Left lobe of liver (tissue), 2 donors: Measurements from ENCODE around the gene LIMS1. TPM values are rescaled to one million over a fixed set of nuclear protein-coding genes. Genes with fewer than 3 reads are reported as not detected.
"Not testable (repeated sequence)": the region's sequence is repeated elsewhere in the genome, so short reads cannot be mapped to it uniquely, and the experiment has no call there.

ENCODE experiments used
- ATAC-seq: fragments of 200-7000 bp; cut with Tn5 transposase; one replicate; pipeline ENCODE4 v1.9.1; 2020; ENCODE audit warnings: mild to moderate bottlenecking, moderate library complexity
- DNase-seq: peaks from one replicate; pipeline ENCODE4 v3.0.0-alpha.2; 2020; ENCODE audit warnings: low spot score
- total RNA-seq: library from RNA; stranded (reverse); gene quantifications from one replicate; pipeline ENCODE4 v1.2.1, GENCODE V29; 2021
- donor health status: DM: no; HTN: no; CAD: no; lungs with moderate emphysema.
- donor health status: DM: no; HTN: yes; CAD: no.

The LIMS1 gene
- 18.1 TPM for total RNA-seq

- DNase-seq (peak; percentile 91), ATAC-seq (peak; percentile 93)
Measured at GRCh38 chr2:108533832-108534583, at the start of gene LIMS1. Gene LIMS1 (plus strand): TSS chr2:108534470. CDS start chr2:108534563, 93 bp downstream.

- DNase-seq (no peak), ATAC-seq (no peak)
Measured at GRCh38 chr2:108485253-108485652, 49.0 kb upstream of the LIMS1 start.

DNA sequence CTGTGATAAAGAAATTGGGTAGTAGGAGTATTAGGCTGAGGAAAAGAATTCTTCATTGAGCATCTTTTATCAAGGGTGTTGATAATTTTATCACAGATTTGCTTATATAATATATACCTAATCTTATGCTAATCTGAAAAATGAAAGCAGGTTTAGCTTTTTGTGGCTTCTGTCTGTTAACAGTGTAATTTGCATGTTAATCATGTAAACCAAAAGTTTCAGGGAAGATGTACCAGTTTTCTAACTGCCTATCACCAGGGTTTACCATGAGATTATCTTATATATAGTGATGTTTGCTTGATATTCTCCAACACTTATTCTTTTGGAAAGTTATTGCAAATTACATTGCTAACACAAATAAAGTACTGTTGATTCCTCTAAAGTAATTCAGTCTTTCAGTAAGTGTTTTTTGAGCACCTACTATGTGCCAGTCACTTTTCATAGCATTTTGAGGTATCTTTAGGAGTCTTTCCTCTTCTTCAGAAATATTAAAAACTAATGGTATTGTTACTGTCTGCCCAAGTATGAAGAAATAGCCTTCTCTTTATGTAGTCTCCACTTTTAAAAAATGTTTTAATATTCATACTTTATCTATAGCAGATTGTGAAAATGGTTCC lies 43.7 kb upstream of the LIMS1 start:
- ATAC-seq (no peak), DNase-seq (no peak)

DNA sequence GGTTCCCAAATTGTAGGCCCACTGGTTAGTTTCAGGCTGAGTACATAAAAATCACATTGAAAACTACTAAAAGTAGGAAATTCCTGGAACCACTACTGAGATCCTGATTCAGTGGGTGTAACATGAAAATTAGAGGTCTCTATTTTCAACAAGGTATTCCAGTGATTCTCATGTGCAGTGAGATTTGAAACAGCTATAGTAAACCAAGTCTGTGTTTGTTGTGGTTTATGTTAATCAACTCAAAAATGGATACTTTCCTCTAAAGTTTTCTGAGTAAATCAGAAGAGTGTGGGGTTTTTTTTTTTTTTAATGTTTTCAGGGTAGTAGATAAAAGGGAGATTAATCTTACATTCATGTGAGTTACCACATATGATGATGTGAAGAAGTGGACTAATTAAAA lies 42.4 kb upstream of the LIMS1 start:
- ATAC-seq (no peak), DNase-seq (no peak)

GRCh38 chr2:108492364-108492763 lies 41.9 kb upstream of the LIMS1 start:
- no peak for DNase-seq
- ATAC-seq: no peak

- DNase-seq, ATAC-seq: not testable (repeated sequence)
Measured at GRCh38 chr2:108496167-108496566, 38.1 kb upstream of the LIMS1 start.

DNA sequence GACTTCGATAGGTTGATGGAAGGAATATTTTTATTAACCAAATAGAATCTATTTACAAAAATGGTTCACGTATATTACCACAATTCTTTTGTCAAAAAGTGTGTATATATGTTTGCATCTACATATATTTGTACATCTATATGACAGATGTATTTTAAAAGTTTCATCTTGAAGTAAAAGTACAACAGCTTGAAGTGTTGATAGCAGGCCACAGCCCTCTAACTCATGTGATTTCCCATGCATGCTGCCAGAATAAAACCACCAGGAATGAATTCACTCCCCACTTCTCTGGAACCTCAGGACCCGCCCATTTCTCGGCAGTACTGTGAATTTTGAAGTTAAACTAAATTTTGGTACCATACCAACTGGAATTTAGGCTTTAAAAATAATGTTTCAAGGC lies 26.6 kb upstream of the LIMS1 start:
- ATAC-seq, DNase-seq: not testable (repeated sequence)

DNA sequence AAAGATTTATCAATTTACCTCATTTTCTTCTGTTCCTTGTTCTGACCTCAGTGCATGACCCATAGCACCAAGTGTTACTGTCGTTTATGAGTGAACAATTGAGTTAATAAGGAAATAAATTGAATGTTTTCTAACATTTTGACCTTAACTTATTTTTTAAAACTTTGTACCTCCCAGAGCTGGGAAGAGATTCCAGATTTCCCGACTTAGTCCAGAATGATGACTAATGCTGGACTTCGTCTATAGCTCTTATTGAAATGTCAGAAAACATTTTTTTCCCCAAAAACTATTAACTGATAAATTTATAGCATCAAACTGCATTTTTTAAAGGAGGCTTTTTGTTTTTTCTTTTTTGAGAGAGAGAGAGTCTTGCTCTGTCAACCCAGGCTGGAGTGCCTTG lies 21.8 kb upstream of the LIMS1 start:
- not testable (repeated sequence) for DNase-seq, ATAC-seq

GRCh38 chr2:108514478-108514877 lies 19.8 kb upstream of the LIMS1 start:
- not testable (repeated sequence) for DNase-seq

GRCh38 chr2:108524688-108525087 lies 9.6 kb upstream of the LIMS1 start:
- not testable (repeated sequence) for ATAC-seq, DNase-seq

More at GRCh38 chr2:108514478-108514877, 19.8 kb upstream of the LIMS1 start:
- not testable (repeated sequence) for ATAC-seq

GRCh38 chr2:108525258-108525657 lies 9.0 kb upstream of the LIMS1 start:
- not testable (repeated sequence) for ATAC-seq, DNase-seq

DNA sequence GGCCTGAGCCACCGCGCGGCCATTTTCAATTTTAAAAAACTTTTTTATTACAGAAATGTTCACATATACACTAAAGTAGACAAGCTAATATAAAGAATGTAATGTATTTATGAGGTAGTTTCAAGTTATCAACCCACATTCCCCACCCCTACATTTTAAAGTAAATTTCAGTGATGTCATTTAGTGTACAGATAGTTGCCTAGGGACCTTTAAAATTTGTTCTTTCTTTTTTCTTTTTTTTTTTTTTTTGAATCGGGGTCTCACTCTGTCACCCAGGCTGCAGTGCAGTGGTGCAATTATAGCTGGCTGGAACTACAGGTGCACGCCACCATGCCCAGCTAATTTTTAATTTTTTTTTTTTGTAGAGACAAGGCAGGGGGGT lies 2.6 kb upstream of the LIMS1 start:
- no peak for ATAC-seq
- no peak for DNase-seq

DNA sequence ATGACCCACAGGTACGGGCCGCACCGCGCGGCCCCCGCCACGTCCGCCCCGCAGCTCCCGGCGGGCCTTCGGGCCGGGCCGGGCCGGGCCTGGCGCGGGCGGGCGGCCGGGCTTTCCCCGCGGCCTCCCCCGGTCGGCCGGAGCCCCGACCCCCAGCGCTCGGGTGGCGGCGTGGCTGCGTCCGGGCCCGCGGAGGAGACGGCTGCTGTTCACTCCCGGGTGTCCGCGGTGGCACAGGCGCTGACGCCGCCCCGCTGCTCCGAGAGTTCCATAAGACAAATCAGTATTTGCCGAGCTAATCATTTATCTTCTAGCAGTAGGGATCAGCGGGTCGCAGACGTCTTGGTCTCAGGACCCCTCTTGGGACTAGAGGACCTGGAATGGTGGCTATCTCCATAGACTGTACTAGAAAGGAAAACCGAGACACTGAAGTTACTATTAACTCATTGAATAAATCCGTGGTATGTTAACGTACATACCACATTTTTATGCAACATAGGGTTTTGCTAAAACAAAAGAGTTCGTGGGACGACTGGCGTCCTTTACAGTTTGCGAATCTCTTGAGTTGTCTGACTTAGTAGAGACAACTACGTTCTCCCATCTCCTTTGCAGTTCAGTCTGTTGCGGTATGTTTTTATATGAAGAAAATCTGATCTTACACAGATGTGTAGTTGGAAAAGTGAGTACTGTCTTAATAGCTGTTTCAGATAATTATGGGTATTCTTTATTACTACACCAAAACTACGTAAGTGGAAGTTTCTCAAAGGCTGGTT lies 500 bp downstream of the LIMS1 start:
- ATAC-seq (no peak), DNase-seq (peak; percentile 61)

- ATAC-seq (no peak), DNase-seq (no peak)
Measured at GRCh38 chr2:108535357-108535631, 1.0 kb downstream of the LIMS1 start.

- DNase-seq (no peak), ATAC-seq (no peak)
Measured at GRCh38 chr2:108536133-108536780, 2.0 kb downstream of the LIMS1 start.

DNA sequence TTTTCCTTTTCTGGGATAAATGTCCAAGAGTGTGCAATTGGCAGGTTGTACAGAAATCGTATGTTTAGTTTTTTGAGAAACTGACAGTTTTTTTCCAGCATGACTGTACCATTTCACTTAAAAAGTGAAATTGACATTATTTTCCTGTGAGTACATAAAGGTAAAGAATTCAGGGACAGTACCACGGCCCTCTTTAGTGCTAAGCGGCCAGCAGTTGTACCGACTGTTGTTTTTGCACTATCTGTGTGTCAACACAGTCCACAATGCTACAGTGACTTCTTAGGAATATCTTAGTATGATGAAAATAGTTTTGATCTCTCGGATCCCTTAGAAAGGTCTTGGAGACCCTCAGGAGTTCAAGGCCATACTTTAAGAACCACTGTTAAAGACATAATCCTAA lies 2.6 kb downstream of the LIMS1 start:
- DNase-seq (no peak), ATAC-seq (no peak)

- ATAC-seq: no peak
- no peak for DNase-seq
Measured at GRCh38 chr2:108538000-108538625, 3.8 kb downstream of the LIMS1 start.

DNA sequence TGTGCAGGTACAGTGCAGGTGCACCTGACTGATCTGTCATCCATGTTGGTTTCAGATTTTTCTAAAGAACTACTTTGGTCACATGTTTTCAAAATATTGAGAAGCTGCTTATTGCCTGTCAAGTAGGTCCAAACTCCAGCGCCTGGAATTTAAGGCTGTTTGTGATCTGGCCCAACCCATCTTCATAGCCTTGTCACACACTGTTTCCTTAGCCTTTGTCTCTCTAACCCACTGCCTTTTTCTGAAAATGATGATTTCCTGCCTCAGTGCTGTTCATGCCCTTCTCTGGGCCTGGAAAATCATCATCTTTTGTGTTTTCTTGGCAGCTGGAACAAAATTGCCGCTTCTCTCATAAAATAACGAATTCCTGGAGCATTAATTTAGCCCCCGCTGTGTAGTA lies 7.2 kb downstream of the LIMS1 start:
- ATAC-seq (no peak), DNase-seq (no peak)

- no peak for DNase-seq
- no peak for ATAC-seq
Measured at GRCh38 chr2:108542071-108542470, 7.8 kb downstream of the LIMS1 start.

DNA sequence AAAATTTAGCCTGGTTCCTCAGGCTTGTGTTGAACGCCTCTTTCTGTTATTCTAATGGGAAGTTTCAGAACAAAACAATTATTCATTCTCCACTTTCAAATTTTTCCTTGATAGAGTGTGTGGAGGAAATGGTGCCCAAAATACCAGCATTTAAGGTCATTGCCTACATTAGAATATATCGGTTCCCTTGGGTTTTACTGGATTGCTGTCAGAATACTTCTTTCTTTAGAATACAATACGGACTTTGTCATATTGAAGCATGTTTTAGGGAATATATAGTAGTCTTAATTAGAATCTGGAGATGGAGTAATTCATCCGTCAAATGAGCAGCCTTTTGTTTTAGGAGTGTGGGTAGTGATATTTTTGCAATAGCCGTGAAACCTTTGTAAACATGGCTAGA lies 13.3 kb downstream of the LIMS1 start:
- DNase-seq (no peak), ATAC-seq (no peak)
